ENCODE data around the gene COPG1. TPM values are rescaled to one million over a fixed set of nuclear protein-coding genes. Genes with fewer than 3 reads are reported as not detected.
"Not testable (repeated sequence)": the region's sequence is repeated elsewhere in the genome, so short reads cannot be mapped to it uniquely, and the experiment has no call there.

The COPG1 gene
- polyA plus RNA-seq (ENCODE audit: insufficient read length in 4 of 4): 100 to 1,000 TPM; 146 to 166 (median 154) TPM

GRCh38 chr3:129249284-129250065, at the start of gene COPG1:
COPG1 (plus strand) TSS chr3:129249606; CDS start chr3:129249710, 104 bp downstream.
- peak; percentile 81 to 91 (median 88) for DNase-seq (ENCODE audit: low read depth in 4 of 4, low spot score in 2 of 4)

GRCh38 chr3:129204473-129204872, 44.9 kb upstream of the COPG1 start:
- DNase-seq (ENCODE audit: low read depth in 4 of 4, low spot score in 2 of 4): no peak

GRCh38 chr3:129205109-129205832, 44.1 kb upstream of the COPG1 start:
- no peak for DNase-seq (ENCODE audit: low read depth in 4 of 4, low spot score in 2 of 4)

- peak in 2 of 4 donors; percentile 13 to 17 for DNase-seq (ENCODE audit: low read depth in 4 of 4, low spot score in 2 of 4)
Measured at GRCh38 chr3:129207479-129207878, 41.9 kb upstream of the COPG1 start.

GRCh38 chr3:129211345-129211744, 38.1 kb upstream of the COPG1 start:
- DNase-seq (ENCODE audit: low read depth in 4 of 4, low spot score in 2 of 4): no peak

GRCh38 chr3:129211772-129212171, 37.6 kb upstream of the COPG1 start:
- no peak for DNase-seq (ENCODE audit: low read depth in 4 of 4, low spot score in 2 of 4)

GRCh38 chr3:129213238-129213637, 36.2 kb upstream of the COPG1 start:
- DNase-seq (ENCODE audit: low read depth in 4 of 4, low spot score in 2 of 4): no peak

GRCh38 chr3:129218742-129219141, 30.7 kb upstream of the COPG1 start:
- no peak for DNase-seq (ENCODE audit: low read depth in 4 of 4, low spot score in 2 of 4)

- not testable (repeated sequence) for DNase-seq (ENCODE audit: low read depth in 4 of 4, low spot score in 2 of 4)
Measured at GRCh38 chr3:129224387-129224786, 25.0 kb upstream of the COPG1 start.

- DNase-seq (ENCODE audit: low read depth in 4 of 4, low spot score in 2 of 4): no peak
Measured at GRCh38 chr3:129224984-129225393, 24.4 kb upstream of the COPG1 start.

GRCh38 chr3:129226374-129226773, 23.0 kb upstream of the COPG1 start:
- no peak for DNase-seq (ENCODE audit: low read depth in 4 of 4, low spot score in 2 of 4)

- DNase-seq (ENCODE audit: low read depth in 4 of 4, low spot score in 2 of 4): no peak
Measured at GRCh38 chr3:129228891-129229585, 20.4 kb upstream of the COPG1 start.

GRCh38 chr3:129230311-129231019, 18.9 kb upstream of the COPG1 start:
- DNase-seq (ENCODE audit: low read depth in 4 of 4, low spot score in 2 of 4): no peak

- DNase-seq (ENCODE audit: low read depth in 4 of 4, low spot score in 2 of 4): no peak
Measured at GRCh38 chr3:129231331-129232119, 17.9 kb upstream of the COPG1 start.

- DNase-seq (ENCODE audit: low read depth in 4 of 4, low spot score in 2 of 4): no peak
Measured at GRCh38 chr3:129233538-129233937, 15.9 kb upstream of the COPG1 start.

- no peak for DNase-seq (ENCODE audit: low read depth in 4 of 4, low spot score in 2 of 4)
Measured at GRCh38 chr3:129234441-129234840, 15.0 kb upstream of the COPG1 start.

- DNase-seq (ENCODE audit: low read depth in 4 of 4, low spot score in 2 of 4): no peak
Measured at GRCh38 chr3:129235344-129235917, 14.0 kb upstream of the COPG1 start.

- no peak for DNase-seq (ENCODE audit: low read depth in 4 of 4, low spot score in 2 of 4)
Measured at GRCh38 chr3:129238945-129239705, 10.3 kb upstream of the COPG1 start.

- DNase-seq (ENCODE audit: low read depth in 4 of 4, low spot score in 2 of 4): no peak
Measured at GRCh38 chr3:129239991-129240390, 9.4 kb upstream of the COPG1 start.

All from left renal cortex interstitium (tissue), 4 donors.